Measurements from ENCODE around the gene NEK4. TPM values are rescaled to one million over a fixed set of nuclear protein-coding genes. Genes with fewer than 3 reads are reported as not detected.
A peak's percentile ranks its signal among the peaks of the same experiment; 100 is the strongest.

The NEK4 gene
- total RNA-seq, 1 donor from 2014 or later, result 52.3 TPM

DNA sequence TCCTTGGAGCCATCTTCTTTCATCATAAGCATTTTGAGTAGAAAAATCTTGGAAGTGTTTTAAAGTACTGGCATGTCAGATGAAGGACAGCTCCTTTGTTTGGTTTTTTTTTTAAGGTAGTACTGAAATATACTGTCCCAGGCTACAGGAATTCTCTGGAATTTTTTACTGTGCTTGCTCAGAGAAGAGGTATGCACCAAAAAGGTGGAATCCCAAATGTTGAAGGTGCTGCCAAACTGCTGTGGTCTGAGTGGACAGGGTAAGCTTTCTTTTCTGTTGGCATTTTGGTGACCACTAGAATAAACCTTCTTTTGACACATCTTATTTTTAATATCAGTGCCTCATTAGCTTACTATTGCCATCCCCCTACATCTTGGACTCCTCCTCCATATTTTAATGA is 77.7 kb downstream of the NEK4 start:
- H3K9me3 Mint-ChIP-seq, result no peaks in the 10 kb centered on the region
- H3K36me3 Mint-ChIP-seq (ENCODE audit: low read depth), result peaks cover 35% of the 10 kb centered on the region
- DNase-seq (ENCODE audit: low read depth, low spot score), result no peak
- peak overlapping the region; percentile 64 for H3K4me3 Mint-ChIP-seq
- peak overlapping the region; percentile 87 for H3K27ac Mint-ChIP-seq (ENCODE audit: unreplicated experiment)
- H3K4me1 Mint-ChIP-seq, result peaks cover 8% of the 10 kb centered on the region
- no peaks in the 10 kb centered on the region for H3K27me3 Mint-ChIP-seq (ENCODE audit: low read depth)
- TF ChIP-seq, protein P1, sequence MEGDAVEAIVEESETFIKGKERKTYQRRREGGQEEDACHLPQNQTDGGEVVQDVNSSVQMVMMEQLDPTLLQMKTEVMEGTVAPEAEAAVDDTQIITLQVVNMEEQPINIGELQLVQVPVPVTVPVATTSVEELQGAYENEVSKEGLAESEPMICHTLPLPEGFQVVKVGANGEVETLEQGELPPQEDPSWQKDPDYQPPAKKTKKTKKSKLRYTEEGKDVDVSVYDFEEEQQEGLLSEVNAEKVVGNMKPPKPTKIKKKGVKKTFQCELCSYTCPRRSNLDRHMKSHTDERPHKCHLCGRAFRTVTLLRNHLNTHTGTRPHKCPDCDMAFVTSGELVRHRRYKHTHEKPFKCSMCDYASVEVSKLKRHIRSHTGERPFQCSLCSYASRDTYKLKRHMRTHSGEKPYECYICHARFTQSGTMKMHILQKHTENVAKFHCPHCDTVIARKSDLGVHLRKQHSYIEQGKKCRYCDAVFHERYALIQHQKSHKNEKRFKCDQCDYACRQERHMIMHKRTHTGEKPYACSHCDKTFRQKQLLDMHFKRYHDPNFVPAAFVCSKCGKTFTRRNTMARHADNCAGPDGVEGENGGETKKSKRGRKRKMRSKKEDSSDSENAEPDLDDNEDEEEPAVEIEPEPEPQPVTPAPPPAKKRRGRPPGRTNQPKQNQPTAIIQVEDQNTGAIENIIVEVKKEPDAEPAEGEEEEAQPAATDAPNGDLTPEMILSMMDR (conservative IDR thresholded peaks at IDR 0.05), result no peak

DNA sequence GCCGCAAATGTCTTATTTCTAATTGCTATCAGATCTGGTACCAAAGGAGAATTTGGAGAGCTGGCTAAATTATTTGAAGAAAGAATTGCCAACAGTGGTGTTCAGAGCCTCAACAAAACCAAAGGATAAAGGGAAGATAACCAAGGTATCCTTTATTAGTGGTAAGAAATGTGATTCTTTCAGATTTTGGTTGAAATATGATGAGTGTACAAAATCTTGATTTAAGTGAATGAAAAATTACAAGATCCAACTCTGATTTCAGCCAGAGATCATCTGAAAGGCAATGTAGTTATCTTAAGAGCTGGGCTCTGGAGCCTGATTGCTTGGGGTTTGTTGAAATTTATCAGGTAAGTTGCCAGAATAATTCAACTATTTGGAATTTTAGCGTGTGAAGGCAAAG is 80.2 kb downstream of the NEK4 start:
- peaks cover 35% of the 10 kb centered on the region for H3K36me3 Mint-ChIP-seq (ENCODE audit: low read depth)
- H3K4me3 Mint-ChIP-seq, result peak overlapping the region; percentile 75
- H3K27ac Mint-ChIP-seq (ENCODE audit: unreplicated experiment), result no peak overlapping the region

DNA sequence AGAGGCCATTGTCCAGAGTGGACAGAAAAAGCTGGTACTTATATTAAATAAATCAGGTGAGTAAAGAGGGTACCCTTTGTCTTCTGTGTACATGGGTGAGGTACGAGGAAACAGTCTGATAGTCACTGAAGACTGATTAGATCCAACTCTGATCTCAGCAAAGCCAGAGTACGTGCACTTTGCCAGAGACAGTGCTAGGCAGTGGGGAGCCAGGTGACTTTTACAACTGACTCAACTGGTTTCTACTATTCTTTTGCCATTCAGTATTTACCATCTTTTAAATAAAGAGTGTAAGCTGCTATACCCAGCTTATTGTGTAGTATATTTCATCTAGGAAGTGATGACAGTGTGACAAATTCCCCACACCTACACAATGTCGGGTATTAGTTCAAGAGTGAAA is 81.6 kb downstream of the NEK4 start:
- Mint-ChIP-seq H3K9me3 (no peaks in the 10 kb centered on the region), H3K27ac (ENCODE audit: unreplicated experiment) (no peak overlapping the region), H3K27me3 (ENCODE audit: low read depth) (no peaks in the 10 kb centered on the region), H3K4me3 (peak overlapping the region; percentile 98), H3K36me3 (ENCODE audit: low read depth) (peaks cover 28% of the 10 kb centered on the region), H3K4me1 (peaks cover 38% of the 10 kb centered on the region)
- TF ChIP-seq, protein P1 (conservative IDR thresholded peaks at IDR 0.05), result no peak
- DNase-seq (ENCODE audit: low read depth, low spot score), result no peak

More for the DNA sequence above, 80.2 kb downstream of the NEK4 start:
- DNase-seq (ENCODE audit: low read depth, low spot score), result no peak
- Mint-ChIP-seq H3K4me1 (peaks cover 26% of the 10 kb centered on the region), H3K27me3 (ENCODE audit: low read depth) (no peaks in the 10 kb centered on the region), H3K9me3 (no peaks in the 10 kb centered on the region)
- TF ChIP-seq, protein P1 (conservative IDR thresholded peaks at IDR 0.05), result no peak

DNA sequence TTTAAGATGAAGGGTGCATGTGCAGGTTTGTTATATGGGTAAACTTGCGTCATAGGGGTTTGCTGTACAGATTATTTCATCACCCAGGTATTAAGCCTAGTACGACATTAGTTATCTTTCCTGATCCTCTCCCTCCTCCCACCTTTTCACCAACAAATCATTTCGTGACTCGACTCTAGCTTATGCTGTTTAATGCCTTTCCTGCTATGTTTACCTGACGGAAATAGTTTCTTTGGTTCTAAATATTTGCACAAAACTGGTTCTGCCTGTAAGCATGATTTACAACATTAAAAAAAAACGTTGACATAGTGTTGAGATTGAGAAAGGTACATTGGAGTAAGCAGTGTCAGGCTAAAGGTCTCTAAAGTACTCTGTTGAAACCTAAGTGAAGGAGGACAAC is 82.5 kb downstream of the NEK4 start:
- H3K9me3 Mint-ChIP-seq, result no peaks in the 10 kb centered on the region
- TF ChIP-seq, protein P1 (conservative IDR thresholded peaks at IDR 0.05), result no peak
- H3K36me3 Mint-ChIP-seq (ENCODE audit: low read depth), result peaks cover 21% of the 10 kb centered on the region
- no peaks in the 10 kb centered on the region for H3K27me3 Mint-ChIP-seq (ENCODE audit: low read depth)
- H3K4me3 Mint-ChIP-seq, result peak overlapping the region; percentile 98
- no peak for DNase-seq (ENCODE audit: low read depth, low spot score)
- peaks cover 43% of the 10 kb centered on the region for H3K4me1 Mint-ChIP-seq
- H3K27ac Mint-ChIP-seq (ENCODE audit: unreplicated experiment), result no peak overlapping the region

DNA sequence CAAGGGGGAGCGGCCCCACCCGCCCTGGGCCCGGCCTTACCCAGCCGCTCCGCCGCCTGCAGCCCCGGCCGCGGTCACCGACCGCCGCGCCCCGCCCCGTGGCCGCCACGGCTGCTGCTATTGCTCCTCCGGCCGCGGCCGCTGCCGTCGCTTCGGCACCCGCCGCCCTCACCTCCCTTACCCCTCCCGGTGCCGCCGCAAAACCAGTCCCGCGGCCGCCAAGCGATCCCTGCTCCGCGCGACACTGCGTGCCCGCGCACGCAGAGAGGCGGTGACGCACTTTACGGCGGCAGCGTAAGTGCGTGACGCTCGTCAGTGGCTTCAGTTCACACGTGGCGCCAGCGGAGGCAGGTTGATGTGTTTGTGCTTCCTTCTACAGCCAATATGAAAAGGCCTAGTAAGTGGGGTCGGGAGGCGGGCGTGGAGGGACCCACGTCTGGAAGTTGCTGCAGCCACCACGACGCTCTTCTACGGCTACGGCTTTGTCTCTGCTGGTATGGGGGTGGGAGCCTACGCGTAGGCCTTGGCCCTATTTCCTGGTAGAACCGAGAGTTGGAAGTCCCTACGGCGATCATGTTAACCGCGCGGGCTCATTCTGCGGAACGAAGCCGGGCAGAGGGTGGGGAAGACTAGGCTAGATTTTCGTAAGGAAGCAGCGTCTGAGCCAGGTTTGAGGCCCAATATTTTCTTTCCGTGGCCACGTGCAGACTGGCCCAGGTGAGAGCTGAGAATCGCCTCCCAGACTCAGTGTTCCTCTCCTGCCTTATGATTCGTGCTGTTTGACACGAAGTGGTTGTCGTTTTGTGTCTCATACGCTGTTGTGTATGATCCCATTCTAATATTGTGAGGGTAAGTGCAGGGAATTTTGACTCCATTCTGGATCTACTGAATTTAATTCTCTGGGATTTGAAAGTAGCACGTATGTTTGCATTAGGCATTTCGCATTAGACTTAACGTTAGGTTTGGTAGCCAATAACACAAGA is 84.7 kb downstream of the NEK4 start, which contains the start of the genes GNL3 and PBRM1:
GNL3 (plus strand) TSS at position 324 of the 983 bp plus-strand sequence; CDS start at position 385, 61 bp downstream.
PBRM1 (minus strand) TSS at position 205 of the 983 bp plus-strand sequence.
- H3K4me3 Mint-ChIP-seq, result peak within 1 kb of the TSS; percentile 98
- no peaks in the 10 kb centered on the region for H3K27me3 Mint-ChIP-seq (ENCODE audit: low read depth)
- TF ChIP-seq, protein P1 (conservative IDR thresholded peaks at IDR 0.05), result no peak
- peaks cover 15% of the 10 kb centered on the region for H3K36me3 Mint-ChIP-seq (ENCODE audit: low read depth)
- H3K9me3 Mint-ChIP-seq, result no peaks in the 10 kb centered on the region
- H3K4me1 Mint-ChIP-seq, result peaks cover 60% of the 10 kb centered on the region
- H3K27ac Mint-ChIP-seq (ENCODE audit: unreplicated experiment), result peak within 1 kb of the TSS; percentile 98
- DNase-seq (ENCODE audit: low read depth, low spot score), result peak; percentile 87
